Measurements from ENCODE around the gene PKP3.
"Not testable (repeated sequence)": the region's sequence is repeated elsewhere in the genome, so short reads cannot be mapped to it uniquely, and the experiment has no call there.

The PKP3 gene

GRCh38 chr11:363443-363805 is 30.6 kb upstream of the PKP3 start:
- not testable (repeated sequence) for DNase-seq

GRCh38 chr11:363948-364761 is 29.9 kb upstream of the PKP3 start:
- DNase-seq = no peak

GRCh38 chr11:364991-365725 is 28.9 kb upstream of the PKP3 start:
- DNase-seq = no peak

- DNase-seq = no peak
Observed at GRCh38 chr11:365831-366230, 28.2 kb upstream of the PKP3 start.

- DNase-seq = no peak
Observed at GRCh38 chr11:367956-368413, 26.0 kb upstream of the PKP3 start.

- no peak for DNase-seq
Observed at GRCh38 chr11:368414-369335, 25.3 kb upstream of the PKP3 start.

- no peak for DNase-seq
Observed at GRCh38 chr11:369336-370018, 24.5 kb upstream of the PKP3 start, which contains the start of gene B4GALNT4. Gene B4GALNT4, plus strand, starts transcription at chr11:369499. Its CDS starts 305 bp downstream, at chr11:369804.

- no peak for DNase-seq
Observed at GRCh38 chr11:370070-370941, 23.7 kb upstream of the PKP3 start.

- no peak for DNase-seq
Observed at GRCh38 chr11:371051-371450, 23.0 kb upstream of the PKP3 start.

GRCh38 chr11:371716-372590 is 22.1 kb upstream of the PKP3 start:
- no peak for DNase-seq

- no peak for DNase-seq
Observed at GRCh38 chr11:372809-373715, 20.9 kb upstream of the PKP3 start.

- DNase-seq = no peak
Observed at GRCh38 chr11:373716-374551, 20.1 kb upstream of the PKP3 start.

GRCh38 chr11:375065-376025 is 18.7 kb upstream of the PKP3 start:
- DNase-seq = no peak

GRCh38 chr11:376531-377173 is 17.4 kb upstream of the PKP3 start:
- DNase-seq = no peak

- DNase-seq = no peak
Observed at GRCh38 chr11:377174-377865, 16.7 kb upstream of the PKP3 start.
